Kidney glomerular epithelial cell (primary cell): ENCODE results near the gene ZNF438.

Experiments
- DNase-seq: peaks from one replicate; lab custom pipeline; 2025; lab: John Stamatoyannopoulos, UW

The ZNF438 gene

GRCh38 chr10:30846710-30847109, 185.0 kb downstream of the ZNF438 start:
- DNase-seq: no peak

DNA sequence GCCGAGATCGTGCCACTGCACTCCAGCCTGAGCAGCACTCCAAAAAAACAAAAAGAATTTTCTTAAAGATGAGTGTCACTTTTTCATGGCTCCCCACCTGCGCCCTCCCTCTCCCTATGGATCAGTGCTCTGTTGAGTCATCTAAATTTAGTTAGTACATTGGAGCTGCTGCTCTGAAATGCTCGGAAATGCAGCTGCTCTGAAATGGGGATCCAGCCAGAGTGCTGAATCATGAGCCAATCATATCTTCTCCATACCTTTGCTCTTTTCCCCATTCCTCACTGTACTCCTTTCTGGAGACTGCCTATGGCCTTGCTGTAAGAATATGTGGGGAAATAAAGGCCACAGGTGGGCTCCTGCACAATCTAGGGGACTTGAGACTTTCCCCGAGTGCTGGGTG, 188.8 kb downstream of the ZNF438 start:
- no peak for DNase-seq

DNA sequence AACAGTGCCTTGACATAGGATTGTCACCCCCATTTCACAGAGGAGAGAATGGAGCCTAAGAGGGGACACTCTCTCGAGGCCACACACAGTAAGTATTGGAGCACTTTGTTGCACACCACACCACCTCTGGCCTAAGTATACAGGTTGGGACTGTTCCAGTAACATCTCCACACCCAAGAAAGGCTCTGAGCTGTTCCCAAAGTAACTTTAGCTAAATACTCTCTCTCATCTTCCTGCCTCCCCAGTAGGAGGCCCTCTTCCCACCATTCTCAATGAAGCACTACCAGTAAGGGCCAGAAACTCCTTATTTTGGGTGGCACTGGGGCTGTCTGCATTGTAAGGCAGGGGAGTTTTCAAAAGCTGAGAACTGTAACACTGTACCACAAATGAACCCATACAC, 189.5 kb downstream of the ZNF438 start:
- DNase-seq: no peak

- no peak for DNase-seq
Measured at GRCh38 chr10:30840395-30841050, 191.1 kb downstream of the ZNF438 start.

DNA sequence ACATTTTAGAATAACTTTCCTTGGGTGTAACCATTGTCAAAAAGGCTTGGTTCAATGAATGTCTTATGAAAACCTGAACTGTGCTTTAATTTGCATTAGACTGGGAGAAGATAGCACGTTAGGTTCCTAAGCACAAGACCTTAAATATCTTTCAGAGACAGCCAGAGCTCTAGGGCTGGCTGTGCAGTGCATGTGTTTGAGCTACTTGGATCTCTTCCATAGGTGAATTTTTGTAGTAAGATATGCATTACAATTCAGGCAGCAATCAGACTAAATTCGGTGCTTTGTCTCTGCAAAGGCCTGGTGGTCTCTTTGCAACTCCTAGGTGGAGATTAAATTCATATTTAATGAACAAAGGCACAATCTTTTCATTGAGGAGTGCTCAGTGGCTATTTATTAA, 192.0 kb downstream of the ZNF438 start:
- no peak for DNase-seq

- no peak for DNase-seq
Measured at GRCh38 chr10:30836406-30836805, 195.3 kb downstream of the ZNF438 start.

- DNase-seq: no peak
Measured at GRCh38 chr10:30835146-30835545, 196.5 kb downstream of the ZNF438 start.

GRCh38 chr10:30834651-30835050, 197.0 kb downstream of the ZNF438 start:
- no peak for DNase-seq

- DNase-seq: no peak
Measured at GRCh38 chr10:30834153-30834552, 197.5 kb downstream of the ZNF438 start.

GRCh38 chr10:30833628-30833970, 198.1 kb downstream of the ZNF438 start:
- DNase-seq: no peak

- no peak for DNase-seq
Measured at GRCh38 chr10:30832749-30833627, 198.7 kb downstream of the ZNF438 start.

- DNase-seq: no peak
Measured at GRCh38 chr10:30832001-30832748, 199.5 kb downstream of the ZNF438 start.

- no peak for DNase-seq
Measured at GRCh38 chr10:30831426-30831825, 200.2 kb downstream of the ZNF438 start.

- no peak for DNase-seq
Measured at GRCh38 chr10:30830315-30831230, 201.1 kb downstream of the ZNF438 start.

- peak; percentile 9 for DNase-seq
Measured at GRCh38 chr10:30829901-30830300, 201.8 kb downstream of the ZNF438 start.

- no peak for DNase-seq
Measured at GRCh38 chr10:30828680-30829079, 203.0 kb downstream of the ZNF438 start.

GRCh38 chr10:30828164-30828563, 203.5 kb downstream of the ZNF438 start:
- DNase-seq: no peak

DNA sequence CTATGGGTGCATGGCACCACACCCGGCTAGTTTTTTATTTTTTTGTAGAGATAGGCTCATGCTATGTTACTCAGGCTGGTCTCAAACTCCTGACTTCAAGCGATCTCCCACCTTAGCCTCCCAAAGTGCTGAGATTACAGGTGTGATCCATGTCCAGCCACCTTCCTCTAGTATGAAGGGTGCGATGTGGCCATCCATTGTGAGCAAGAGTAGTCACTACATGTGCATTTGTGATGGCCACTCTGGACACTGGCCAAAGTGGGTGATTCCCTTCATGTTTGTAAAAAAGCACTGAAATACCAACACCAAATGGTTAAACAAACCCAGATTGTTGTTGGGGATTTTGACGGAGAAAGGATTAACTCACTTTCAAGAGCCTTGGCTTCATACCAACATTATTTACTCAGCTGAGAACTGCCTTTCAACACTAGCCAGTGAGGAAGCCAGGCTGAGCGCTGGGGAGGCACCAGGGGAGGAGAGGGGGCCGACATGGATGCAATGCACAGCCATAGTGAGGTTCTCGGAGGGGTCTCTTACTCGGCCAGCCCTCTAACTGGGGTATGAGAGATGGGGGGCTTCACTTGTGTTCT, 204.0 kb downstream of the ZNF438 start:
- DNase-seq: no peak

DNA sequence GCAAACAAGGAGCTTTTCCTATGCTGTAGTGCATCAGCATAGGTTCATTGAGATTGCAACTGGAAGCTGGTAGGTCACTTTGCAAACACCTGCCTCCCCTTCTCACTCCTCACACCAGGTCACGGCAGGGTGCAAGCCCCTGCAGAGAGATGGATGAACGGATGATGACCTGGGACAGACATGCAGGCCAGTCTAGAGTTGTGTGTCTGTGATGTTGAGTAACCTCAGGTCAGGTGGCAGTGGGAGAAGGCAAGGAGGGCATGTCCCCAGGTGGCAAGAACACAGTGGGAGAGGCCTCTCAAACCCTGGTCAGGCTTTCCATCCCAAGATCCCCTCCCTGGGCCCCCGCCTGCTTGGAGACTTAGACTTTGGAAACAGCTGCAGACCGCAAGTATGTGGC, 205.0 kb downstream of the ZNF438 start:
- DNase-seq: no peak

DNA sequence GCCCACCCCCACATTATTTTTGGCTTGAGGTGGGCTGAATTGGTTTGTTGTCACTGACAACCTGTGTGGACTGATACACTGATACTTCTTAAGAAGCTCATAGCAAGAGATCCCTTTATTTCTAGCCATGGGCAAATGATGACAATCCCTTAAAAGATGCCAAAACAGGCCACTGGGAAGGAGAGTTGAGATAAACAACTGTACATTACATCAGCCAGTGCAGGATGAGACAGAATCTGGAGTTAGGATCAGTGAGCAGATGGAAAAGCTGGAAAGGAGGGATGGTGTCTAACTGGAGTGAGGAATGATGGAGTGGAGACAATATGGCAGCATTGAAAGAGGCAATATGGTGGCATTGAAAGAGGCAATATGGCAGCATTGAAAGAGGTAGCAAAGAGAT, 206.2 kb downstream of the ZNF438 start:
- DNase-seq: no peak

DNA sequence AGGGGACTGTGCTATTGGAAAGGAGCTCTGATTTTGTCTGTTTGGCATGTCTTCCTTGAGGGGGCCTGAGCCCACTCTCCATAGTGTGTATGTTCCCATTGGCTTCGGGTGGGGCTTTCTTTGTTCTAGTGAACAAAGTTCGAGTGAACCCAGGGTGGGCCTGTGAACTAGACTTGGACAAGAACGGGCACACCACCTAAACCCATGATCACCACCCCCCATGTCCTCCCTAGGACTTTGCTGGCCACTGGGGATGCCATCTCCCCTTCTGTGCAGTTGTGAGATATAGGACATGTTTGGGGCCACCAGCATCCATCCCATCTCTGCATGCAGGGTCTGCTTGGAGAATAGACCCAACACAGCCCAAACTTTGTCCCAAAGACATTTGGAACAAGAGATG, 206.6 kb downstream of the ZNF438 start:
- DNase-seq: no peak
